Fibroblast of pulmonary artery (primary cell): ENCODE results near the gene KMT2B.

ENCODE experiments used
- DNase-seq: peaks from one replicate; pipeline ENCODE4 v3.0.0-alpha.2; 2010; ENCODE audit warnings: low read depth
- H3K4me3 ChIP-seq: replicated peaks from 2 replicates; pipeline ENCODE4 v1.5.1; 2011; ENCODE audit warnings: low read depth, mild to moderate bottlenecking, control low read depth, low read length, moderate library complexity
- CTCF ChIP-seq: IDR thresholded peaks from 2 replicates; pipeline ENCODE4 v1.5.1; 2011; ENCODE audit warnings: mild to moderate bottlenecking, control low read depth, low read length, inconsistent platforms; ENCODE audit errors: missing control alignments

KMT2B gene

GRCh38 chr19:35727053-35727955 lies 9.5 kb downstream of the KMT2B start:
- no peak overlapping the region for H3K4me3 ChIP-seq
- DNase-seq, result no peak
- no peak for TF ChIP-seq CTCF

DNA sequence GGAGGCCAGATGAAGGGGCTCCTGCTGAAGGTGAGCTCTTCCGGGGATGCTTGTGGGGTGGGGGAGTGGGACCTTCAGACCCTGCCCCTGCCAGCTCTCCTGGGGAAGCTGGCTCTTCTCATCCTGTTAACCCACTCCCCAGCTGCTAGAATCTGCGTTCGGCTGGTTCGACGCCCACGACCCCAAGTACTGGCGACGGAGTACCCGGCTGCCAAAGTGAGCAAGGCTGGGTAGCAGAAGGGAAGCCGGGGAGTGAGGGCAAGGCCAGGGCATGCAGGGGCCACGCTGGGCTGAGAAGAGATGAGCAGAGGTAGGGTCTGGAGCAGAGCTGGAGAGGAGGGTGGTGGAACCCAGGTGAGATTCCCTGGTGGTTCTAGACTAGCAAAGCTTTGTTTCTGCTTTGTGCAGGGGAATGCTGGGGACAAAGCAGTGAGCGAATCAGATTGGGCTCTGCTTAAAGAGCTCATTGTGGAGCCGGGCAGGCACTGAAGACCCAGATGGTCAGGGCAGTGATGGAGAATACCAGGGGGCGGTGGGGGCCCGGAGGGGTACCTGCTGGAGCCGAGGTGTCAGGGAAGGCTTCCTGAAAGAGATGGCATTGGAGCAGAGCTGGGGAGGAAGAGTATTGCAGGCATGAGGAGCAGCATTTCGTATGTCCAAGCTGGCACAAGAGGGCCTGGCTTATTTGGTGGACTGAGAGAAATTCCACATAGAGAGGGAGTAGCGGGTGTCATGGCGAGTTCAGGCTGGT lies 10.3 kb downstream of the KMT2B start:
- no peak for DNase-seq
- H3K4me3 ChIP-seq, result no peak overlapping the region
- TF ChIP-seq CTCF, result no peak

GRCh38 chr19:35729021-35729420 lies 11.2 kb downstream of the KMT2B start:
- DNase-seq, result no peak
- no peak for TF ChIP-seq CTCF
- H3K4me3 ChIP-seq, result no peak overlapping the region

DNA sequence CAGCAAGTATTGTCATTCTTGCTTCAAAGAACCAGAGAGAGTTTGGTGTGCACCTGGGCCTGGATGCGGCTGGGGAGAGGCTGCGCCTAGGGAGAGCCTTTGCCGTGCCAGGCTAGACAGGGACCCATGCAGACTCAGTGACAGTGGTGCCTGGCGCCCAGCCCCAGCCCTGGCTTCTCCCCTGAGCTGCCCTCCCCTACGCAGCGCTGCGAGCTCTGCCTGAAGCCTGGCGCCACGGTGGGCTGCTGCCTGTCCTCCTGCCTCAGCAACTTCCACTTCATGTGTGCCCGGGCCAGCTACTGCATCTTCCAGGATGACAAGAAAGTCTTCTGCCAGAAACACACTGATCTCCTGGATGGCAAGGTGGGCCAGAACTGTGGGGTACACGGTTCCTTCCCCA lies 12.0 kb downstream of the KMT2B start:
- no peak overlapping the region for H3K4me3 ChIP-seq
- TF ChIP-seq CTCF, result no peak

DNA sequence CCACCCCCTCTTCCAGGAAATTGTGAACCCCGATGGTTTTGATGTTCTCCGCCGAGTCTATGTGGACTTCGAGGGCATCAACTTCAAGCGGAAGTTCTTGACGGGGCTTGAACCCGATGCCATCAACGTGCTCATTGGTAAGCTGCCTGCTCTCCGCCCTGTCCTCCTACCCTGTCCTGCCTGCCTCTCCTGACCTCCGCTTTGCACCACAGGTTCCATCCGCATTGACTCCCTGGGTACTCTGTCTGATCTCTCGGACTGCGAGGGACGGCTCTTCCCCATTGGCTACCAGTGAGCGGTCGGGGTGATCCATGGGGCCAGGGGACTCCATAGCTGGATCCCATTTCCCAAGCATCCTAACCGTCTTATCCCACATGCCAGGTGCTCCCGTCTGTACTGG lies 12.5 kb downstream of the KMT2B start:
- DNase-seq, result no peak
- H3K4me3 ChIP-seq, result no peak overlapping the region
- TF ChIP-seq CTCF, result no peak

More for the DNA sequence above, 12.0 kb downstream of the KMT2B start:
- no peak for DNase-seq

DNA sequence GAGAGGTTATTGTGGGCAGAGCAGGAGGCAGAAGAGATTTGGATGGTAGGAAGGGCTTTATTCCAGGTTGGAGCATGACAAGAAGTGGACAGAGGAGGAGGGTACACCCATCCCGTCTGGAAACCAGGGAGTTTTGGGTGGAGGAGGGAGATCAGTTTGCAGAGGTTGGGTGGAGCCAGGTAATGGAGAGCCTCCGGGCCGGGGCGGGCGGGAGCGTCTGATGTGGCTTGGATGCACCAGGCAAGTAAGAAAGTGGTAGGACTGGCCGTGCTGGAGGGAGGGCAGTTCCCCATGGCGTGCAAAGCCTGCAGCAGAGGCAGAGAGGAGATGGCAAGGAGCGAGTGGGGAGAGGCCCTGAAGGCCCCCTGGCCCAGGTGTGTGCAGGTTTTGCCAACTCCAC lies 13.6 kb downstream of the KMT2B start:
- no peak overlapping the region for H3K4me3 ChIP-seq
- TF ChIP-seq CTCF, result no peak
- no peak for DNase-seq
